Neuronal stem cell (in vitro differentiated cells): ENCODE data around the gene CAVIN2.

ENCODE experiments used
- DNase-seq: peaks from one replicate; pipeline ENCODE4 v3.0.0-alpha.2; 2013; ENCODE audit warnings: low spot score
- H2AFZ ChIP-seq: one replicate; pipeline ENCODE4 v1.6.1; 2013; ENCODE audit warnings: mild to moderate bottlenecking, low read length, inconsistent platforms
- H2AK5ac ChIP-seq: 2 replicates; pipeline ENCODE4 v1.6.1; 2013; ENCODE audit warnings: low read depth, mild to moderate bottlenecking, inconsistent platforms, low read length, moderate library complexity, mixed read lengths
- H2BK120ac ChIP-seq: 2 replicates; pipeline ENCODE4 v1.6.1; 2013; ENCODE audit warnings: low read depth, mild to moderate bottlenecking, inconsistent platforms, low read length, moderate library complexity, mixed read lengths
- H2BK12ac ChIP-seq: one replicate; pipeline ENCODE4 v1.6.1; 2013; ENCODE audit warnings: low read length, inconsistent platforms
- H2BK15ac ChIP-seq: 2 replicates; pipeline ENCODE4 v1.6.1; 2013; ENCODE audit warnings: mild to moderate bottlenecking, low read length, inconsistent platforms, mixed read lengths
- H2BK5ac ChIP-seq: one replicate; pipeline ENCODE4 v1.6.1; 2013; ENCODE audit warnings: inconsistent platforms, mild to moderate bottlenecking, low read length, moderate library complexity
- H3K14ac ChIP-seq: one replicate; pipeline ENCODE4 v1.6.1; 2013; ENCODE audit warnings: low read length, inconsistent platforms
- H3K18ac ChIP-seq: 2 replicates; pipeline ENCODE4 v1.6.1; 2013; ENCODE audit warnings: low read length, inconsistent platforms
- H3K23ac ChIP-seq: 2 replicates; pipeline ENCODE4 v1.6.1; 2013; ENCODE audit warnings: low read depth, mild to moderate bottlenecking, mixed read lengths, low read length, inconsistent platforms; ENCODE audit not compliant: poor library complexity
- H3K27ac ChIP-seq: replicated peaks from 3 replicates; pipeline ENCODE4 v1.5.1; 2013; ENCODE audit warnings: low read length, inconsistent platforms
- H3K27me3 ChIP-seq, 3 experiments: 2 replicates each; pipeline ENCODE4 v1.6.1; 2013; ENCODE audit warnings: low read length in 3 of 3, mild to moderate bottlenecking in 2 of 3, inconsistent platforms in 1 of 3, low read depth in 1 of 3, mixed read lengths in 1 of 3, moderate library complexity in 1 of 3; ENCODE audit not compliant: control insufficient read depth in 3 of 3, insufficient read depth in 3 of 3
- H3K36me3 ChIP-seq, 2 donors: replicated peaks in 1 of 2; 2 replicates each; pipeline ENCODE4 v1.6.1; 2013; ENCODE audit warnings: low read length in 2 of 2; ENCODE audit not compliant: control insufficient read depth in 2 of 2, insufficient read depth in 2 of 2
- H3K4ac ChIP-seq: 2 replicates; pipeline ENCODE4 v1.6.1; 2013; ENCODE audit warnings: inconsistent platforms, mild to moderate bottlenecking, low read length, moderate library complexity
- H3K4me1 ChIP-seq, 2 donors: 1 replicate in 1 of 2; 2 replicates in 1 of 2; pipeline ENCODE4 v1.6.1; 2013; ENCODE audit warnings: low read length in 2 of 2, low read depth in 1 of 2; ENCODE audit not compliant: control insufficient read depth in 2 of 2, insufficient read depth in 1 of 2
- H3K4me2 ChIP-seq: one replicate; pipeline ENCODE4 v1.6.1; 2013; ENCODE audit warnings: mild to moderate bottlenecking, low read length, inconsistent platforms; ENCODE audit not compliant: insufficient read depth, poor library complexity, severe bottlenecking
- H3K4me3 ChIP-seq, 2 donors: 2 replicates each; pipeline ENCODE4 v1.5.1; 2013; ENCODE audit warnings: low read length in 2 of 2, mild to moderate bottlenecking in 2 of 2, inconsistent platforms in 1 of 2, moderate library complexity in 1 of 2
- H3K79me1 ChIP-seq: one replicate; pipeline ENCODE4 v1.6.1; 2013; ENCODE audit warnings: low read depth, mild to moderate bottlenecking, inconsistent platforms, low read length, moderate library complexity
- H3K9ac ChIP-seq: one replicate; pipeline ENCODE4 v1.6.1; 2013; ENCODE audit warnings: mild to moderate bottlenecking, low read depth, low read length, inconsistent platforms; ENCODE audit not compliant: poor library complexity
- H3K9me3 ChIP-seq, 2 donors: replicated peaks in 1 of 2; 2 replicates each; pipeline versions ENCODE3 to v1.6.1; 2013; ENCODE audit warnings: low read length in 2 of 2, mild to moderate bottlenecking in 2 of 2, inconsistent platforms in 1 of 2, low read depth in 1 of 2, mixed read lengths in 1 of 2, moderate library complexity in 1 of 2; ENCODE audit not compliant: control insufficient read depth in 2 of 2, insufficient read depth in 1 of 2
- H4K8ac ChIP-seq: one replicate; pipeline ENCODE4 v1.6.1; 2013; ENCODE audit warnings: low read depth, mild to moderate bottlenecking, inconsistent platforms, low read length, moderate library complexity
- H4K91ac ChIP-seq: one replicate; pipeline ENCODE4 v1.6.1; 2013; ENCODE audit warnings: low read length, low read depth, mild to moderate bottlenecking, inconsistent platforms; ENCODE audit not compliant: poor library complexity
- WGBS, 2 donors: extraction: QIAGEN DNeasy Blood & Tissue Kit; methylation state at CpG; one replicate each; pipeline ENCODE4 v1.1.7; 2013; ENCODE audit warnings: missing lambda C conversion rate in 2 of 2, mixed read lengths in 1 of 2; ENCODE audit not compliant: insufficient read length in 2 of 2, insufficient replicate concordance in 1 of 2; ENCODE audit errors: extremely low coverage in 2 of 2; 5-methylcytosine and 5-hydroxymethylcytosine counted together

CAVIN2 gene

DNA sequence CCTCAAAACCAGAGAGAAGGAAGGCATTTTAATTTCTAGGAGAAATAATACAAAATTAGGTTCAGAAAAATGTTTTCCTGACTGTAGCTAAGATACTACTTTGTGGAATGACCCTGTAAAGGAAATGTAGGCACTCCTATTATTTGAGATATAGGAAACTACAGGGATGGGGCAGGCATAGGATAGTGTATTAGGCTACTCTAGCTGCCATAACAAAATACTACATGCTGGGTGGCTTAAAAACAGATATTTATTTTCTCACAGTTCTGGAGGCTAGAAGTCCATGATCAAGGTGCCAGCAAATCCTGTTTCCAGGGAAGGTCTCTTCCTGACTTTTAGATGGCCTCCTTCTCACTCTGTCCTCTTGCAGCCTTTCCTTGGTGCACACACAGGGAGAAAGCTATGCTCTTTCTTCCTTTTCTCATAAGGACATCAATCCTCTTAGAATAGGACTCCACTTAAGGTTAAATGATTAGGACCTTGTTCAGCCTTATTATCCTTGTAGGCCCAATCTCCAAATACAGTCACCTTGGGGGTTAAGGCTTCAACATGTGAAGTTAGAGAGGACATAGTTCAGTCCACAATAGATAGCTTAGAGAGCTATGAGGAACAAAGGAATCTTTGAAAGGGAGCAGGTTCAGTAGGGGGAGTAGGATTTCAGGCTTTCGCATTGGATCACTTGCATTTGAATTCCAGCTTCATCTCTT, 14.0 kb upstream of the CAVIN2 start:
- no peak overlapping the region for H2BK12ac ChIP-seq
- H4K91ac ChIP-seq: no peak overlapping the region
- H3K4me1 ChIP-seq: peaks cover 0 to 2% of the 10 kb centered on the region in 2 donors
- H3K4ac ChIP-seq: no peak overlapping the region
- no peak overlapping the region for H3K18ac ChIP-seq
- H3K23ac ChIP-seq: no peak overlapping the region
- H3K4me3 ChIP-seq: no peak overlapping the region
- no peak for DNase-seq
- no peaks in the 10 kb centered on the region for H3K27me3 ChIP-seq
- no peak overlapping the region for H4K8ac ChIP-seq
- H3K4me2 ChIP-seq: no peak overlapping the region
- no peak overlapping the region for H3K9ac ChIP-seq
- H3K36me3 ChIP-seq: no peaks in the 10 kb centered on the region
- H2AK5ac ChIP-seq: no peak overlapping the region
- H2AFZ ChIP-seq: peak overlapping the region; percentile 67
- no peak overlapping the region for H2BK120ac ChIP-seq
- no peak overlapping the region for H2BK15ac ChIP-seq
- no peaks in the 10 kb centered on the region for H3K9me3 ChIP-seq
- no peak overlapping the region for H2BK5ac ChIP-seq
- no peak overlapping the region for H3K14ac ChIP-seq
- no peaks in the 10 kb centered on the region for H3K79me1 ChIP-seq
- H3K27ac ChIP-seq: no peak overlapping the region
- WGBS, 2 donors: no CpG with 5 or more reads among the region's 1 CpG

DNA sequence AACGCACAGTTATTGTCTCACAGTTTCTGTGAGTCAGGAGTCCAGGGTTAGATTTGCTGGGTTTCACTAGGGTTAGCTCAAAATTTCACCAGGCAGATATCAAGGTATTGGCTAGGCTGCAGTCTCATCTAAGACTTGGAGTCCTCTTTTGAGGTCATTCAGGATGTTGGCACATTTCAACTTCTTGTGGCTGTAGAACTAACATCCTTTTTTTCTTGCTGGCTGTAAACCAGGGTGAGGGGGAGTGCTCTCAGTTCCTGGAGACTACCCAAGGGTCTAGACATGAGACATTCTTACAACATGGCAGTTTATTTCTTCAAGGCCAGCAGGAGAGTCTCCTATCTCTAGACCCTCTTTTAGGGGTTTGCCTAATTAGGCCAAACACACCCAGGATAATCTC, 12.8 kb upstream of the CAVIN2 start:
- Histone ChIP-seq H3K36me3 (no peaks in the 10 kb centered on the region), H2AK5ac (no peak overlapping the region), H3K4me1 (peaks cover 0 to 2% of the 10 kb centered on the region in 2 donors), H4K91ac (no peak overlapping the region), H3K9me3 (no peaks in the 10 kb centered on the region), H4K8ac (no peak overlapping the region), H2AFZ (no peak overlapping the region), H2BK12ac (no peak overlapping the region), H3K4me3 (no peak overlapping the region), H2BK5ac (no peak overlapping the region), H3K27ac (no peak overlapping the region), H3K9ac (no peak overlapping the region), H3K14ac (no peak overlapping the region), H3K27me3 (no peaks in the 10 kb centered on the region), H3K4me2 (no peak overlapping the region), H3K4ac (no peak overlapping the region), H3K18ac (no peak overlapping the region), H3K79me1 (no peaks in the 10 kb centered on the region), H2BK15ac (no peak overlapping the region), H2BK120ac (no peak overlapping the region), H3K23ac (no peak overlapping the region)
- no peak for DNase-seq
- no CpG with 5 or more reads among the region's 1 CpG for WGBS, 2 donors

- Histone ChIP-seq H3K27ac (no peak overlapping the region), H3K14ac (no peak overlapping the region), H3K36me3 (no peaks in the 10 kb centered on the region), H3K79me1 (no peaks in the 10 kb centered on the region), H2BK12ac (no peak overlapping the region), H3K27me3 (no peaks in the 10 kb centered on the region), H2BK5ac (no peak overlapping the region), H2AFZ (no peak overlapping the region), H3K23ac (no peak overlapping the region), H2BK15ac (no peak overlapping the region), H3K9me3 (no peaks in the 10 kb centered on the region), H3K18ac (no peak overlapping the region), H4K8ac (no peak overlapping the region), H4K91ac (no peak overlapping the region), H3K9ac (no peak overlapping the region), H3K4ac (no peak overlapping the region), H3K4me3 (no peak overlapping the region), H2BK120ac (no peak overlapping the region), H3K4me1 (peaks cover 0 to 2% of the 10 kb centered on the region in 2 donors), H2AK5ac (no peak overlapping the region), H3K4me2 (no peak overlapping the region)
- WGBS, 2 donors: no CpG with 5 or more reads among the region's 3 CpGs
- no peak for DNase-seq
Measured at GRCh38 chr2:191857886-191858285, 11.0 kb upstream of the CAVIN2 start.

DNA sequence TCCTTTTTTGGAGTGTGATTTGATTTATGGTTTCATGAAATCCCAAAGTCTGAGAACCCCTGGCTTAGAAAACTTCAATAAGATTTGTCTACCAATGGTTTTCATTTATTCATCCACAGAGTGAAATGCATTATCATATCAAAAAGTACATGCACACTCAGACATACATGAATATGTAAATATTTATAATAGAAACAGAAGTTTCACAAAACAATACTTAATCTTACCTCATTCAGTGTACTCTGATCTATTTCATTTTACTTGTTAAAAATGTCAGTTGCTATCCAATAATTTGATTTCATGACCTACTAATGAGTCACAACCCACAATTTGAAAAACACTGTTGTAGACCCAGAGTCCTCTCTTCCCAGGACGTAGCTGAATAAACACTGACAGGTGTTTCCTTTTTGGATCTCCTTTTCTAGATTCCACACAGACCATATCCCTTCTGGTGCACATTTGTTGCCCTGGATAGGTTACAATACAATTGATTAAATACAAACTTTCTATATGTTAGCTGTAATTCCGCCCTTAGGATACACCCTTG, 10.4 kb upstream of the CAVIN2 start:
- Histone ChIP-seq H3K4me1 (peaks cover 0 to 2% of the 10 kb centered on the region in 2 donors), H2AFZ (no peak overlapping the region), H3K4ac (no peak overlapping the region), H4K8ac (no peak overlapping the region), H2BK12ac (no peak overlapping the region), H3K36me3 (no peaks in the 10 kb centered on the region), H3K14ac (no peak overlapping the region), H2BK120ac (no peak overlapping the region), H3K79me1 (no peaks in the 10 kb centered on the region), H2AK5ac (no peak overlapping the region), H3K23ac (no peak overlapping the region), H3K9ac (no peak overlapping the region), H4K91ac (no peak overlapping the region), H2BK5ac (no peak overlapping the region), H3K27me3 (no peaks in the 10 kb centered on the region), H3K9me3 (no peaks in the 10 kb centered on the region), H3K4me2 (no peak overlapping the region), H3K4me3 (no peak overlapping the region), H3K27ac (no peak overlapping the region), H2BK15ac (no peak overlapping the region), H3K18ac (no peak overlapping the region)
- no CpG with 5 or more reads among the region's 2 CpGs for WGBS, 2 donors
- no peak for DNase-seq
